ENCODE measurements around the gene TDRD7. TPM values are rescaled to one million over a fixed set of nuclear protein-coding genes. Genes with fewer than 3 reads are reported as not detected.

TDRD7 gene
- total and polyA plus RNA-seq, 2 of the 8 experiments (the other 6 are each of a cell fraction or from before 2014, with no cell fraction given): 1.2 to 2.3 TPM

DNA sequence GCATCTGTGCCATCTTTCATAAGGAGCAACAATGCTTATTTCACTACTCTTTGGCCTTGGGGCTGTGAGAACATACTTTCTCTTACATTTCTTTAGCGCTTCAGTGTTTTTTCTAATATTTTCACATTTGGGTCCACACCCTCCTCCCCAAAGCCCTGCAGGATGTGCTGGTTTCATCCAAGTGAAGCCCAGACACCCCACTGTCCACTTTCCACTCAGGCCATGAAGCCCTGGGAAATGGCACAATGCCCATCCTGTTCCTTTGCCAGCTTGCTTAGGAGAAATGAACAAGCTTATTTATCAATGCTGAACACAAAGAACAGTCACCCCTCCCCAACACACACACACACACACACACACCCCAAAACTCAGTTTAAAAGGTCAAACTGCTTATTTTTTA, 72.2 kb downstream of the TDRD7 start:
- Histone ChIP-seq H3K9me3 (ENCODE audit: insufficient read depth in 2 of 2, low read depth in 1 of 2, low read length in 1 of 2) (no peaks in the 10 kb centered on the region), H3K79me1 (ENCODE audit: low read depth, low read length) (no peaks in the 10 kb centered on the region), H3K23me2 (ENCODE audit: low read depth, low read length) (no peaks in the 10 kb centered on the region), H2BK12ac (ENCODE audit: low read depth, low read length) (no peak overlapping the region), H3K36me3 (ENCODE audit: control insufficient read depth in 2 of 4, insufficient read depth in 4 of 4, low read length in 3 of 4) (no peaks in the 10 kb centered on the region), H4K91ac (replicated peaks; ENCODE audit: insufficient read length, low read length) (no peak overlapping the region), H3K4me2 (ENCODE audit: insufficient read depth in 1 of 2, low read depth in 2 of 2, low read length in 2 of 2) (no peak overlapping the region), H3K4me1 (replicated peaks in 1 of 4; ENCODE audit: control insufficient read depth in 3 of 4, insufficient read depth in 4 of 4, low read length in 3 of 4) (no peaks in the 10 kb centered on the region), H3K14ac (ENCODE audit: insufficient read length) (no peak overlapping the region), H2BK5ac (ENCODE audit: low read depth, low read length) (no peak overlapping the region), H2BK15ac (ENCODE audit: low read length) (no peak overlapping the region), H3K9ac (replicated peaks in 1 of 4; ENCODE audit: extremely low read depth in 1 of 4, low read depth in 3 of 4, low read length in 3 of 4) (no peak overlapping the region), H2BK120ac (replicated peaks; ENCODE audit: low read depth, low read length) (no peak overlapping the region), H2AFZ (ENCODE audit: low read length) (no peak overlapping the region), H4K8ac (ENCODE audit: extremely low read depth, insufficient read depth, low read length) (no peak overlapping the region), H3K4me3 (ENCODE audit: extremely low read depth in 1 of 4, insufficient read depth in 2 of 4, low read depth in 3 of 4, low read length in 4 of 4) (no peak overlapping the region), H4K20me1 (replicated peaks in 1 of 2; ENCODE audit: control insufficient read depth in 1 of 2, insufficient read depth in 2 of 2, low read length in 2 of 2) (no peaks in the 10 kb centered on the region), H4K5ac (ENCODE audit: insufficient read length, low read depth, low read length) (no peak overlapping the region), H3K4ac (replicated peaks; ENCODE audit: insufficient read length, low read depth, low read length) (no peak overlapping the region), H3K27me3 (replicated peaks in 1 of 4; ENCODE audit: control insufficient read depth in 3 of 4, extremely low read depth in 1 of 4, insufficient read depth in 3 of 4, low read length in 3 of 4) (peaks cover 0 to 3% (median 0%) of the 10 kb centered on the region in 4 experiments; a peak in 2 of 7 replicates), H3K27ac (ENCODE audit: low read depth, low read length) (no peak overlapping the region), H2AK5ac (ENCODE audit: low read depth, low read length) (no peak overlapping the region), H2BK20ac (ENCODE audit: low read length) (no peak overlapping the region), H3K56ac (replicated peaks; ENCODE audit: insufficient read length, low read depth, low read length) (no peak overlapping the region), H3K79me2 (ENCODE audit: control insufficient read depth in 1 of 2, insufficient read depth in 2 of 2, low read length in 2 of 2) (no peaks in the 10 kb centered on the region), H3K23ac (ENCODE audit: insufficient read length) (no peak overlapping the region), H3K18ac (ENCODE audit: extremely low read depth, low read length) (no peak overlapping the region)
- FAIRE-seq: no peak
- ChIA-PET CTCF (ENCODE audit: partially characterized antibody) (interaction anchor here (1.8 to 5.5 kb wide), 5 partner anchors 11 to 131 kb away, joined by 6 to 40 read pairs (median 29); partner anchors contain the start of gene TMOD1), POLR2A (ENCODE audit: partially characterized antibody) (interaction anchor here (0.7 to 1.3 kb wide), 2 partner anchors 149 to 293 kb away, joined by 3 read pairs; partner anchors contain the start of gene TSTD2)
- 86% methylated on average over 1 of the region's 1 CpG; no CpG with 5 or more reads in 1 of the 2 experiments for WGBS, 2 experiments (ENCODE audit: extremely low coverage in 1 of 2, insufficient coverage in 1 of 2, insufficient read length in 1 of 2, insufficient replicate concordance in 2 of 2, low coverage in 1 of 2, low lambda C conversion rate in 2 of 2, missing lambda C conversion rate in 1 of 2)
- DNase-seq (ENCODE audit: low read depth in 1 of 2, low spot score in 2 of 2): no peak
- TF ChIP-seq ASH2L (IDR thresholded peaks at IDR 0.05; ENCODE audit: low read length) (no peak), SIX5 (IDR thresholded peaks at IDR 0.05; ENCODE audit: low read depth, low read length) (no peak), HDAC6 (IDR thresholded peaks at IDR 0.05; ENCODE audit: low read depth, low read length) (no peak), TBP (IDR thresholded peaks at IDR 0.05; ENCODE audit: low read depth, low read length) (no peak), SIRT6 (IDR thresholded peaks at IDR 0.05; ENCODE audit: low read length) (no peak), POLR2AphosphoS5 (IDR thresholded peaks at IDR 0.05; ENCODE audit: low read depth, low read length) (no peak), BRCA1 (IDR thresholded peaks at IDR 0.05; ENCODE audit: low read depth, low read length) (no peak), CTBP2 (IDR thresholded peaks at IDR 0.05; ENCODE audit: borderline replicate concordance, insufficient read depth, insufficient read length, low read length) (no peak), POLR2A (IDR thresholded peaks at IDR 0.05; ENCODE audit: control extremely low read depth in 1 of 2, low read depth in 2 of 2, low read length in 2 of 2) (no peak), ZNF274 (IDR thresholded peaks at IDR 0.05; ENCODE audit: borderline replicate concordance, extremely low read depth, low read length) (no peak), PHF8 (conservative IDR thresholded peaks at IDR 0.05; ENCODE audit: low read depth, low read length) (no peak), JUN (IDR thresholded peaks at IDR 0.05; ENCODE audit: low read depth, low read length) (no peak)
- TF ChIP-seq, protein P1, sequence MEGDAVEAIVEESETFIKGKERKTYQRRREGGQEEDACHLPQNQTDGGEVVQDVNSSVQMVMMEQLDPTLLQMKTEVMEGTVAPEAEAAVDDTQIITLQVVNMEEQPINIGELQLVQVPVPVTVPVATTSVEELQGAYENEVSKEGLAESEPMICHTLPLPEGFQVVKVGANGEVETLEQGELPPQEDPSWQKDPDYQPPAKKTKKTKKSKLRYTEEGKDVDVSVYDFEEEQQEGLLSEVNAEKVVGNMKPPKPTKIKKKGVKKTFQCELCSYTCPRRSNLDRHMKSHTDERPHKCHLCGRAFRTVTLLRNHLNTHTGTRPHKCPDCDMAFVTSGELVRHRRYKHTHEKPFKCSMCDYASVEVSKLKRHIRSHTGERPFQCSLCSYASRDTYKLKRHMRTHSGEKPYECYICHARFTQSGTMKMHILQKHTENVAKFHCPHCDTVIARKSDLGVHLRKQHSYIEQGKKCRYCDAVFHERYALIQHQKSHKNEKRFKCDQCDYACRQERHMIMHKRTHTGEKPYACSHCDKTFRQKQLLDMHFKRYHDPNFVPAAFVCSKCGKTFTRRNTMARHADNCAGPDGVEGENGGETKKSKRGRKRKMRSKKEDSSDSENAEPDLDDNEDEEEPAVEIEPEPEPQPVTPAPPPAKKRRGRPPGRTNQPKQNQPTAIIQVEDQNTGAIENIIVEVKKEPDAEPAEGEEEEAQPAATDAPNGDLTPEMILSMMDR (IDR thresholded peaks at IDR 0.05; ENCODE audit: control extremely low read depth in 1 of 3, insufficient read depth in 1 of 3, low read depth in 1 of 3, low read length in 3 of 3): no peak

Measured in H1 (cell line).